Esophagus squamous epithelium (tissue), 5 donors: ENCODE measurements around the gene NENF. TPM values are rescaled to one million over a fixed set of nuclear protein-coding genes. Genes with fewer than 3 reads are reported as not detected.

Source experiments
- DNase-seq: peaks from one replicate; lab custom pipeline; 2025; lab: John Stamatoyannopoulos, UW
- H3K27ac ChIP-seq, 4 donors: fragments of 200-600 bp; sonication (generic); one replicate each; pipeline ENCODE4 v1.5.1; 2016 to 2019; ENCODE audit warnings: mild to moderate bottlenecking in 1 of 4
- H3K27me3 ChIP-seq, 4 donors: fragments of 200-600 bp; sonication (generic); 1 replicate in 3 of 4; 2 replicates in 1 of 4; pipeline versions ENCODE4 v1.5.1 to v1.6.0; 2017 to 2021; ENCODE audit warnings: antibody characterized with exemption in 1 of 4
- H3K36me3 ChIP-seq, 3 donors: fragments of 200-600 bp; sonication (generic); one replicate each; pipeline ENCODE4 v1.5.1; 2016 to 2019
- H3K4me1 ChIP-seq, 3 donors: fragments of 200-600 bp; sonication (generic); one replicate each; pipeline ENCODE4 v1.5.1; 2017 to 2019
- H3K4me3 ChIP-seq, 4 donors: fragments of 200-600 bp; sonication (generic); 1 replicate in 3 of 4; 2 replicates in 1 of 4; pipeline ENCODE4 v1.5.1; 2016 to 2019; ENCODE audit warnings: mild to moderate bottlenecking in 2 of 4, moderate library complexity in 1 of 4
- H3K9me3 ChIP-seq, 3 donors: fragments of 200-600 bp; sonication (generic); one replicate each; pipeline ENCODE4 v1.5.1; 2016 to 2019
- POLR2A ChIP-seq, 4 donors: fragments of 450-650 bp; IDR thresholded peaks; one replicate each; pipeline ENCODE4 v1.6.1; 2017; ENCODE audit warnings: antibody characterized with exemption in 4 of 4, mild to moderate bottlenecking in 4 of 4, moderate library complexity in 3 of 4
- WGBS, 2 donors: methylation state at CpG; one replicate each; pipeline ENCODE4 v1.1.5; 2018; 5-methylcytosine and 5-hydroxymethylcytosine counted together
- intact Hi-C: fragments of 100-400 bp; cut with DNase I; formaldehyde crosslinking; loops from one replicate; pipeline ENCODE4 v1.15.0; 2022
- total RNA-seq, 4 donors: library from RNA; depleted of rRNA; stranded (reverse); fragments of >200 nt; gene quantifications; one replicate each; pipeline ENCODE4 v1.1.0, GENCODE V29; 2016
- TF ChIP-seq, protein P1 (sequence below), 6 experiments: fragments of 450-650 bp in 4 of 6; fragments of 200-600 bp in 2 of 6; sonication (generic) in 2 of 6; IDR thresholded peaks; one replicate each; pipeline ENCODE4 v1.5.1; 2016 to 2019; ENCODE audit warnings: antibody characterized with exemption in 6 of 6, mild to moderate bottlenecking in 4 of 6, moderate library complexity in 4 of 6
- donor health status: DM: yes; HTN: yes; CAD: no.

NENF gene
- total RNA-seq, 4 donors from 2014 or later = 31.0 to 65.8 (median 42.0) TPM

DNA sequence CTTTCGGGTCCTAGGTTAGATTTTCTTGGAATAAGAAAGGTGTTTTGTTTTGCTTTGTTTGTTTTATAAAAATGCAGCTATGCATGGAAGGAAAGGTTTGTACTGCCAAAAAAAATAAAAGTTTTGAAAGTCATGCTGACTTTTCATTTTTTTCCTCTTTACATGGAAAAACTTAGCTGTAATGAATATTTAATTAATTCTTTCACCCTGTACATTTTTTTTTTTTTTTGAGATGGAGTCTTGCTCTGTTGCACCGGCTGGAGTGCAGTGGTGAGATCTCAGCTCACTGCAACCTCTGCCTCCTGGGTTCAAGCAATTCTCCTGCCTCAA lies 48.7 kb downstream of the NENF start:
- peaks cover 0 to 8% (median 0%) of the 10 kb centered on the region in 4 donors for H3K27me3 ChIP-seq
- DNase-seq = no peak
- intact Hi-C loops = loop anchor here (10.0 kb wide), 1 partner anchor 303 kb away; no protein-coding TSS in a partner anchor
- H3K9me3 ChIP-seq = no peaks in the 10 kb centered on the region
- WGBS, 2 donors = 31 to 41% methylated on average over 2 of the region's 2 CpGs
- no peaks in the 10 kb centered on the region for H3K36me3 ChIP-seq
- no peak overlapping the region for H3K4me3 ChIP-seq
- no peak for TF ChIP-seq POLR2A (IDR thresholded peaks at IDR 0.05)
- TF ChIP-seq, protein P1, sequence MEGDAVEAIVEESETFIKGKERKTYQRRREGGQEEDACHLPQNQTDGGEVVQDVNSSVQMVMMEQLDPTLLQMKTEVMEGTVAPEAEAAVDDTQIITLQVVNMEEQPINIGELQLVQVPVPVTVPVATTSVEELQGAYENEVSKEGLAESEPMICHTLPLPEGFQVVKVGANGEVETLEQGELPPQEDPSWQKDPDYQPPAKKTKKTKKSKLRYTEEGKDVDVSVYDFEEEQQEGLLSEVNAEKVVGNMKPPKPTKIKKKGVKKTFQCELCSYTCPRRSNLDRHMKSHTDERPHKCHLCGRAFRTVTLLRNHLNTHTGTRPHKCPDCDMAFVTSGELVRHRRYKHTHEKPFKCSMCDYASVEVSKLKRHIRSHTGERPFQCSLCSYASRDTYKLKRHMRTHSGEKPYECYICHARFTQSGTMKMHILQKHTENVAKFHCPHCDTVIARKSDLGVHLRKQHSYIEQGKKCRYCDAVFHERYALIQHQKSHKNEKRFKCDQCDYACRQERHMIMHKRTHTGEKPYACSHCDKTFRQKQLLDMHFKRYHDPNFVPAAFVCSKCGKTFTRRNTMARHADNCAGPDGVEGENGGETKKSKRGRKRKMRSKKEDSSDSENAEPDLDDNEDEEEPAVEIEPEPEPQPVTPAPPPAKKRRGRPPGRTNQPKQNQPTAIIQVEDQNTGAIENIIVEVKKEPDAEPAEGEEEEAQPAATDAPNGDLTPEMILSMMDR (IDR thresholded peaks at IDR 0.05) = no peak
- peaks cover 3 to 30% (median 8%) of the 10 kb centered on the region in 3 donors for H3K4me1 ChIP-seq
- no peak overlapping the region for H3K27ac ChIP-seq

GRCh38 chr1:212482006-212482636 lies 49.4 kb downstream of the NENF start:
- H3K4me1 ChIP-seq = peaks cover 3 to 28% (median 8%) of the 10 kb centered on the region in 3 donors
- no peak overlapping the region for H3K27ac ChIP-seq
- 42 to 53% methylated on average over 3 of the region's 3 CpGs for WGBS, 2 donors
- intact Hi-C loops = loop anchor here (10.0 kb wide), 1 partner anchor 303 kb away; no protein-coding TSS in a partner anchor
- DNase-seq = no peak
- no peaks in the 10 kb centered on the region for H3K9me3 ChIP-seq
- peaks cover 0 to 8% (median 0%) of the 10 kb centered on the region in 4 donors for H3K27me3 ChIP-seq
- no peak for TF ChIP-seq POLR2A (IDR thresholded peaks at IDR 0.05)
- TF ChIP-seq, protein P1 (IDR thresholded peaks at IDR 0.05) = no peak
- no peaks in the 10 kb centered on the region for H3K36me3 ChIP-seq
- H3K4me3 ChIP-seq = no peak overlapping the region

DNA sequence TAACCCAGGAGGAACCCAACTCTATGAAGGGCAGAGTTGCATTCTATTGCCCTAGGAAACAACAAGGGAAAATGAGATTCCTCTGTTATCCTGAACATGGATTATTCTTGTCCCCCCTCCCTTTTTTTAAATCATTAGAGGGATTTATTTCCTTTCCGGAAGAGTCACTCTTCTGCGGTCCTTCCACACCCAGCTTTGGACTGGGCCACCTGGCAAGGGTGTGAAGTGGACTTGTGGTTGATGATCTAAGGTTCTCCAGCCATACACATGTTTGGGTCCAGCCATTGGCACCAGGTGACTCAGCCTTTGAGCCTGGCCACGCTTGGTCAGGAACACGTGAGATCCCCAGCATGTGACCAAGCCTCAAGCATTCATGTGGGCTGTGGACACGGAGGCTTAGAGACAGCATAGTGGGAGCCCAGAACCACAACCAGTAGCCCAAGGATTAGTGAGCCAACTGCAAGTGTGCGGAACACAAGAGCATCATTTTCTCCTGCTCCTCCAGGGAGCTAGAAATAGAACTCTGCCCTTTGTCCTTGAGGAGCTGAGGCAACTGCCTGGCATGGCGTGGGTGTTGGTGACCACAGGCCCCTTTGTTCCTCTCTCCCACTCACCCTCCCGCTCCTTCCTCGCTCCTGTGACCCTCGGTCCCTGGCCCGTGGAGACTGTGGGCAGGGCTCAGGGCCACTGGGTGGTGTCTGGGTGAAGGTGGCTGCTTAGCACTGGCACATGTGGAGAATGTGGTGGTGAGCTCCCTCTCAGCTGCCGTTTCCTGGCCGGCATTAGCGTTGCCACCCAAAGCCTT lies 50.1 kb downstream of the NENF start:
- H3K4me3 ChIP-seq = no peak overlapping the region
- no peaks in the 10 kb centered on the region for H3K36me3 ChIP-seq
- 81 to 82% methylated on average over 10 to 12 of the region's 14 CpGs for WGBS, 2 donors
- no peak for TF ChIP-seq POLR2A (IDR thresholded peaks at IDR 0.05)
- TF ChIP-seq, protein P1 (IDR thresholded peaks at IDR 0.05) = no peak
- H3K9me3 ChIP-seq = no peaks in the 10 kb centered on the region
- intact Hi-C loops = loop anchor here (10.0 kb wide), 1 partner anchor 302 kb away; no protein-coding TSS in a partner anchor
- DNase-seq = no peak
- H3K27me3 ChIP-seq = peaks cover 0 to 8% (median 0%) of the 10 kb centered on the region in 4 donors
- H3K27ac ChIP-seq = peak overlapping the region in 1 of 4 donors; percentile 14
- peaks cover 3 to 20% (median 3%) of the 10 kb centered on the region in 3 donors for H3K4me1 ChIP-seq

GRCh38 chr1:212484701-212485570 lies 52.2 kb downstream of the NENF start:
- intact Hi-C loops = loop anchor here (10.0 kb wide), 1 partner anchor 300 kb away; no protein-coding TSS in a partner anchor
- no peaks in the 10 kb centered on the region for H3K36me3 ChIP-seq
- H3K9me3 ChIP-seq = no peaks in the 10 kb centered on the region
- H3K4me3 ChIP-seq = no peak overlapping the region
- no peak for DNase-seq
- 77 to 93% methylated on average over 6 to 9 of the region's 11 CpGs for WGBS, 2 donors
- H3K27me3 ChIP-seq = no peaks in the 10 kb centered on the region
- TF ChIP-seq POLR2A (IDR thresholded peaks at IDR 0.05) = no peak
- TF ChIP-seq, protein P1 (IDR thresholded peaks at IDR 0.05) = no peak
- no peak overlapping the region for H3K27ac ChIP-seq
- peaks cover 3 to 26% (median 8%) of the 10 kb centered on the region in 3 donors for H3K4me1 ChIP-seq
